ENCODE measurements around the gene RIMS1. TPM values are rescaled to one million over a fixed set of nuclear protein-coding genes. Genes with fewer than 3 reads are reported as not detected.

The RIMS1 gene
- total and polyA plus RNA-seq, 2 donors (not counting 3 experiments of a cell fraction or from before 2014, with no cell fraction given) = 0.15 TPM; not detected in 1

DNA sequence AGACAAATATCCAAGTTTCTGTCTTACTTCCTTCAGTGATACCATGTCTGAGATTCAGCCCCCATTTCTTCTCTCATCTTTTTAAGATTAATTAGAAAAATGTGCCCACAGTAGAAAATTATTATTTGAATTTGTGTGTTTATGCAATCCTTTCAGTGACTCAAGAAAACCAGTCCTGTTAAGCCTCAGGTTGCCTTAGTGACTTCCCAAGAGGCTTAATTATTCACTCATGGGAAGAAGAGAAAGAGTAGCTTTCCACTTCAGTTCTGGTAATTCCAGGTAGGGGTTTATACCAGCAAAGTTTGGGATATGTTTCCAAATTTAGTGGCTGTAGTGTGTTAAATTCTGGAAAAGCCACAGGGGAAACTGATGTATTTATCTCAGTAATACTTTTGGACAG is 149.1 kb downstream of the RIMS1 start:
- POLR2A ChIA-PET = no interaction called here
- H3K4me1 ChIP-seq (ENCODE audit: control insufficient read depth, extremely low read depth, insufficient read depth, low read length) = no peaks in the 10 kb centered on the region
- no peak overlapping the region for H3K4me3 ChIP-seq (replicated peaks in 1 of 3; ENCODE audit: insufficient read depth in 1 of 3, low read depth in 1 of 3, low read length in 3 of 3)
- CTCF ChIA-PET = interaction anchor here (2.0 to 2.1 kb wide), 2 partner anchors 12 kb away, joined by 5 to 6 read pairs; no protein-coding TSS in a partner anchor
- TF ChIP-seq GATA2 (IDR thresholded peaks at IDR 0.05; ENCODE audit: insufficient read depth, insufficient read length, low read depth, low read length) (no peak), POLR2AphosphoS5 (IDR thresholded peaks at IDR 0.05; ENCODE audit: insufficient read depth, low read depth, low read length) (no peak), POLR2A (IDR thresholded peaks at IDR 0.05; ENCODE audit: low read depth, low read length) (no peak), FOS (IDR thresholded peaks at IDR 0.05; ENCODE audit: borderline replicate concordance, insufficient read depth, low read length) (no peak), JUN (IDR thresholded peaks at IDR 0.05; ENCODE audit: borderline replicate concordance, insufficient read depth, insufficient read length, low read depth) (no peak), MYC (IDR thresholded peaks at IDR 0.05; ENCODE audit: low read depth, low read length) (no peak), EZH2 (IDR thresholded peaks at IDR 0.05; ENCODE audit: borderline replicate concordance, low read depth, low read length, severe bottlenecking) (no peak)
- TF ChIP-seq, protein P1, sequence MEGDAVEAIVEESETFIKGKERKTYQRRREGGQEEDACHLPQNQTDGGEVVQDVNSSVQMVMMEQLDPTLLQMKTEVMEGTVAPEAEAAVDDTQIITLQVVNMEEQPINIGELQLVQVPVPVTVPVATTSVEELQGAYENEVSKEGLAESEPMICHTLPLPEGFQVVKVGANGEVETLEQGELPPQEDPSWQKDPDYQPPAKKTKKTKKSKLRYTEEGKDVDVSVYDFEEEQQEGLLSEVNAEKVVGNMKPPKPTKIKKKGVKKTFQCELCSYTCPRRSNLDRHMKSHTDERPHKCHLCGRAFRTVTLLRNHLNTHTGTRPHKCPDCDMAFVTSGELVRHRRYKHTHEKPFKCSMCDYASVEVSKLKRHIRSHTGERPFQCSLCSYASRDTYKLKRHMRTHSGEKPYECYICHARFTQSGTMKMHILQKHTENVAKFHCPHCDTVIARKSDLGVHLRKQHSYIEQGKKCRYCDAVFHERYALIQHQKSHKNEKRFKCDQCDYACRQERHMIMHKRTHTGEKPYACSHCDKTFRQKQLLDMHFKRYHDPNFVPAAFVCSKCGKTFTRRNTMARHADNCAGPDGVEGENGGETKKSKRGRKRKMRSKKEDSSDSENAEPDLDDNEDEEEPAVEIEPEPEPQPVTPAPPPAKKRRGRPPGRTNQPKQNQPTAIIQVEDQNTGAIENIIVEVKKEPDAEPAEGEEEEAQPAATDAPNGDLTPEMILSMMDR (IDR thresholded peaks at IDR 0.05; ENCODE audit: extremely low read depth in 1 of 2, insufficient read depth in 1 of 2, low read depth in 1 of 2, low read length in 2 of 2) = no peak
- TF ChIP-seq, protein P2, sequence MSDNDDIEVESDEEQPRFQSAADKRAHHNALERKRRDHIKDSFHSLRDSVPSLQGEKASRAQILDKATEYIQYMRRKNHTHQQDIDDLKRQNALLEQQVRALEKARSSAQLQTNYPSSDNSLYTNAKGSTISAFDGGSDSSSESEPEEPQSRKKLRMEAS (IDR thresholded peaks at IDR 0.05; ENCODE audit: insufficient read depth, insufficient read length) = no peak
- intact Hi-C loops (cut with micrococcal nuclease) = no loop called here
- dilution Hi-C loops (cut with MboI; ENCODE audit: extremely low pct_ligation_motif_present, low sequenced_read_pairs) = no loop called here
- FAIRE-seq (no peak), DNase-seq (ENCODE audit: low read depth, low spot score) (no peak)
- no peaks in the 10 kb centered on the region for H3K9me3 ChIP-seq (replicated peaks; ENCODE audit: control insufficient read depth, insufficient read depth, low read length)
- no peak overlapping the region for H2AFZ ChIP-seq (ENCODE audit: low read depth, low read length)
- no peak overlapping the region for H3K4me2 ChIP-seq (ENCODE audit: insufficient read depth, low read length)
- no peaks in the 10 kb centered on the region for H3K27me3 ChIP-seq (ENCODE audit: control insufficient read depth in 2 of 2, insufficient read depth in 2 of 2, low read length in 2 of 2)
- no peaks in the 10 kb centered on the region for H4K20me1 ChIP-seq (replicated peaks; ENCODE audit: control insufficient read depth, extremely low read depth, insufficient read depth, low read length)
- H3K27ac ChIP-seq (ENCODE audit: insufficient read depth, low read depth, low read length) = no peak overlapping the region
- no TSS peak for BruUV-seq (replicated peaks)
- no peaks in the 10 kb centered on the region for H3K36me3 ChIP-seq (ENCODE audit: control insufficient read depth in 2 of 2, extremely low read depth in 1 of 2, insufficient read depth in 2 of 2, low read length in 2 of 2)
- no peak overlapping the region for H3K9ac ChIP-seq (replicated peaks; ENCODE audit: extremely low read depth, insufficient read depth, low read length)
- no peaks in the 10 kb centered on the region for H3K9me1 ChIP-seq (replicated peaks; ENCODE audit: control insufficient read depth, extremely low read depth, insufficient read depth, low read length)
- no peaks in the 10 kb centered on the region for H3K79me2 ChIP-seq (ENCODE audit: control insufficient read depth, insufficient read depth, low read length)
